Subcutaneous preadipocyte (primary cell): ENCODE results near the gene CIT. TPM values are rescaled to one million over a fixed set of nuclear protein-coding genes. Genes with fewer than 3 reads are reported as not detected.

Experiments used
- total RNA-seq: library from RNA; depleted of rRNA; stranded (reverse); fragments of >200 nt; gene quantifications from 2 replicates; pipeline ENCODE4 v1.2.3, GENCODE V29; 2012

Gene CIT
- total RNA-seq: 29.0 and 56.9 TPM in 2 replicates

GRCh38 chr12:119876761-119877638 lies at the start of gene CIT:
CIT (minus strand) TSS chr12:119877320; CDS start chr12:119876168, 1,152 bp downstream.

GRCh38 chr12:119667577-119668323 lies 209.4 kb downstream of the CIT start, which contains the start of gene PRKAB1:
PRKAB1 (plus strand) TSS chr12:119668133; CDS start chr12:119668245, 112 bp downstream.

Other genes starting within 250 kb of the CIT start
- 10.3 and 13.5 TPM in 2 replicates for gene PRKAB1, start 209.2 kb downstream of the CIT start, total RNA-seq
- not detected in 2 replicates for gene BICDL1, start 111.9 kb upstream of the CIT start, total RNA-seq
- gene RAB35, start 239.4 kb upstream of the CIT start, total RNA-seq: 24.6 and 32.5 TPM in 2 replicates